Central memory CD8-positive, alpha-beta T cell (primary cell): ENCODE measurements around the gene PRTFDC1.
A peak's percentile ranks its signal among the peaks of the same experiment; 100 is the strongest.
"Not testable (repeated sequence)": the region's sequence is repeated elsewhere in the genome, so short reads cannot be mapped to it uniquely, and the experiment has no call there.

Experiments
- ATAC-seq: fragments of 150-1000 bp; cut with Tn5 transposase; replicated peaks from 2 replicates; pipeline ENCODE4 v1.10.0; 2022; ENCODE audit warnings: mild to moderate bottlenecking, moderate FRiP score, moderate number of reproducible peaks; ENCODE audit not compliant: poor library complexity, severe bottlenecking; ENCODE audit errors: extremely low read depth
- DNase-seq, 2 donors: peaks; one replicate each; pipeline ENCODE4 v3.0.0; 2021; ENCODE audit warnings: low spot score in 2 of 2
- H3K27ac Mint-ChIP-seq: one replicate; pipeline ENCODE4 v1.8.0; 2022; ENCODE audit warnings: low read depth, mild to moderate bottlenecking, moderate library complexity, mixed read lengths
- H3K27me3 Mint-ChIP-seq: one replicate; pipeline ENCODE4 v1.8.0; 2022; ENCODE audit warnings: mixed read lengths
- H3K36me3 Mint-ChIP-seq: one replicate; pipeline ENCODE4 v1.8.0; 2022; ENCODE audit warnings: mild to moderate bottlenecking, moderate library complexity, mixed read lengths; ENCODE audit not compliant: insufficient read depth
- H3K4me1 Mint-ChIP-seq: one replicate; pipeline ENCODE4 v1.8.0; 2022; ENCODE audit warnings: mixed read lengths
- H3K4me3 Mint-ChIP-seq: one replicate; pipeline ENCODE4 v1.8.0; 2022; ENCODE audit warnings: mild to moderate bottlenecking, moderate library complexity, mixed read lengths
- H3K9me3 Mint-ChIP-seq: one replicate; pipeline ENCODE4 v1.8.0; 2022; ENCODE audit warnings: mixed read lengths

Gene PRTFDC1

DNA sequence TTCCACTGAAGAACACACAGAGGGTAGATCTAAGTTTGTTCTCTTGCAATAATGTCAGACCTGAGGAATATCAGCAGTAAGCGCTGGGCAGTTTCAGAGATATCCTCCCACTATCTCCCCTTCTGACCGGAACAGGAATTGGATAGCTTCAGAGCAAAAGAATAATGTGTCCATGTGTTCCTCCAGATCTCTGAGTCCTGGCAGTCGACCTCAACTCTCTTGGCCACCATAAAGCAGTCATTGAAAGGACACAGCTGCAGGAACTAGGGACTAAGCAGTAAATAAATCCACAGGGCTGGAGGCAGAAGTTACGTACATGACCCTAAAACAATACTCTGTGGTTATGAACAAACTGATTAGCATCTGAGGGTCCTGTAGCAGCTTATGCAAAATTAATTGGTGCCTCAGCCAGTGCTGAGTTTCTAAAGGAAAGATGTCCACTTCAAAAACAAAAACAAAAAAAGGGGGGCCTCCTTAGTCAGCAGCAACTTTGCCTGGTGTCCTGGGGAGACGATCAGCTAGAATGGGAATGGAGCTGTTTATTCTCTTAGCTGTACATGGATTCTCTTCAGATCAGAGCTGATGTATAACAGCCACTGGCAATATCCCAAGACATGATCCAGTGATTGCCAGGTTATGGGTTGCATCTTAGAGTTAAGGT lies 6.4 kb upstream of the PRTFDC1 start:
- Mint-ChIP-seq H3K9me3 (no peaks in the 10 kb centered on the region), H3K4me1 (peaks cover 5% of the 10 kb centered on the region), H3K27ac (no peak overlapping the region), H3K27me3 (no peaks in the 10 kb centered on the region), H3K36me3 (no peaks in the 10 kb centered on the region), H3K4me3 (no peak overlapping the region)
- ATAC-seq (no peak), DNase-seq (no peak)

GRCh38 chr10:24958091-24958720 lies 5.8 kb upstream of the PRTFDC1 start:
- ATAC-seq = no peak
- Mint-ChIP-seq H3K4me3 (no peak overlapping the region), H3K36me3 (peaks cover 3% of the 10 kb centered on the region), H3K4me1 (peaks cover 12% of the 10 kb centered on the region), H3K27me3 (no peaks in the 10 kb centered on the region), H3K27ac (no peak overlapping the region), H3K9me3 (no peaks in the 10 kb centered on the region)
- DNase-seq = no peak

DNA sequence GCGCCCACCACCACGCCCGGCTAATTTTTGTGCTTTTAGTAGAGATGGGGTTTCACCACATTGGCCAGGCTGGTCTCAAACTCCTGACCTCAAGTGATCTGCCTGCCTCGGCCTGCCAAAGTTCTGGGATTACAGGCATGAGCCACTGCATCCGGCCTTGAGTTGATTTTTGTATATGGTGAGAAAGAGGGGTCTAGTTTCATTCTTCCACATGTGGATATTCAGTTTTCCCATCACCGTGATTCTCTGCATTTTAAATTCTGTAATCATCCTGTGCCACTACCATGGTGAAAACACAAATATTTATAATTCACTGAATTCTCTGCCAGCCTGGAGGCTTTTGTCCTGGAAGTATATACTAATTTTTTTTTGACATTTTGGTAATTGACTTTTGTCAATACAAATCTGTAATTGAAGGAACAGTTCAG lies 5.2 kb upstream of the PRTFDC1 start:
- H3K27me3 Mint-ChIP-seq, H3K4me3 Mint-ChIP-seq, H3K9me3 Mint-ChIP-seq, DNase-seq, H3K27ac Mint-ChIP-seq, H3K36me3 Mint-ChIP-seq, ATAC-seq: not testable (repeated sequence)
- H3K4me1 Mint-ChIP-seq = peaks cover 15% of the 10 kb centered on the region

DNA sequence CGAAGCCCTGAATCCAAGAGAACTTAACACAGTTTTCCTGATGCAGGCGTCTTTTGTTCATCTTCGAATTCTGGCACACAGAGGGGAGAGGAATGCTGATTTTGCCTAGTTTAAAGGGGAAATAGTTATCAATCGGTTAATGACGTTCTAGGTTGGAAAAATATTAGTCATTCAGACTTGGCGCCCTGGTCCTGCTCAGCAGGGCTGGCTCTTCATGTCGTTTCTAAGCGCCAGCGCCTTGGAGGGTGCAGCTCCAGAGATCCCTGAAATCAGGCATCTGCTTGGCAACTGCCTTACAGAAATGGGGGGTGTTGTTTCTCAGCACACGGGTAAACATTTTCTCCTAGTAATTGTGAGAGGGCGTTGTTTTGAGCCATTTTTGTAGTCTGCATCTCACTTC lies 1.3 kb upstream of the PRTFDC1 start:
- no peaks in the 10 kb centered on the region for H3K9me3 Mint-ChIP-seq

DNA sequence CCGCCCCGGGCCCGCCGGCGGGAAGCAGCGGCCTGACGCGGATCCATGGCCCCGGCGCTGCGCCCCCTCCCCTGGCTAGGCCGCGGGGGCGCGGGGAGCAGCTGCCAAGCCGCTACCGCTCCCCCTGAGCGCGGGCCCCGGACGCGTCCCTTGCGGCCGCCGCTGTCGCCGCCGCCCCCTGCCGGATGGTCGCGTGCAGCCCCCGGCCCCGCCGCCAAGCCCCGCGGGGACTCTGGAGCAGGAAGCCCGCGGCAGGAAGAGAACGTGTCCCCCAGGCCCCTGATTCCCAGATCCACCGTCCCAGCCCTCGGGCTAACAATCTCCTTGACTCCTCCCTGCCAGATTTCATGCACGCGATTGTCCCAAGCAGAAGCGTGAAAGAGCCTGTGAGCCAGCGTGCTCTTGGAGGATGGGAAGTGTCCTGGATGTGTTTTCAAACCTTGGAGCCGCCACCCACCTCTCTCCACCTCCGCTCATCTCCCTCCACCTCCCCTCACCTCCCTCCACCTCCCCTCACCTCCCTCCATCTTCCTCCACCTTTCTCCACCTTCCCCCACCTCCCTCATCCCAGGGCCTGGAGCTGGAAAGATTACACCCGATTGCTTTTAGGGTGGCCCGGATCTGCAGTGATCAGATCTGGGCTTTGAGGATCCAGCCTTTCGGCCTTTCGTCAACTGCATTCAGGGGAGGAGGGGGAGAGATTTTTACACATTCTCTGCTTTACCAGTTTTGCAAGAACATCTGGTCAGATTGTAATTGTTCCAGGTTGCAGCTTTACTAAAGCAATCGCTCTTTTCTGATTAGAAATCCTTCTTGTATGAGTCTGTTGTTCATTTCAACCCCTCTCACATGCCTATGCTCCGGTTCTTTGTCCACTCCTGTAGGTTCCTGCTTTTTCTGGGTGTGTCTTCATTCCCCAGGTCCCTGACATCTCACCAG lies 570 bp upstream of the PRTFDC1 start:
- DNase-seq = peak; percentile 28 to 44
- Mint-ChIP-seq H3K9me3 (no peaks in the 10 kb centered on the region), H3K4me1 (peaks cover 35% of the 10 kb centered on the region), H3K36me3 (peaks cover 4% of the 10 kb centered on the region), H3K27ac (peak overlapping the region; percentile 90), H3K4me3 (peak overlapping the region; percentile 84), H3K27me3 (no peaks in the 10 kb centered on the region)
- ATAC-seq = peak; percentile 73

More for the DNA sequence above, 1.3 kb upstream of the PRTFDC1 start:
- Mint-ChIP-seq H3K27ac (peak overlapping the region; percentile 65), H3K27me3 (no peaks in the 10 kb centered on the region), H3K4me3 (peak overlapping the region; percentile 84), H3K36me3 (peaks cover 4% of the 10 kb centered on the region), H3K4me1 (peaks cover 28% of the 10 kb centered on the region)
- ATAC-seq (no peak), DNase-seq (no peak)

- no peaks in the 10 kb centered on the region for H3K9me3 Mint-ChIP-seq
- peak overlapping the region; percentile 90 for H3K27ac Mint-ChIP-seq
- H3K36me3 Mint-ChIP-seq = peaks cover 4% of the 10 kb centered on the region
- H3K4me3 Mint-ChIP-seq = peak overlapping the region; percentile 84
- ATAC-seq = peak; percentile 29
- no peaks in the 10 kb centered on the region for H3K27me3 Mint-ChIP-seq
- no peak for DNase-seq
- peaks cover 37% of the 10 kb centered on the region for H3K4me1 Mint-ChIP-seq
Observed at GRCh38 chr10:24951201-24952142, 934 bp downstream of the PRTFDC1 start.

DNA sequence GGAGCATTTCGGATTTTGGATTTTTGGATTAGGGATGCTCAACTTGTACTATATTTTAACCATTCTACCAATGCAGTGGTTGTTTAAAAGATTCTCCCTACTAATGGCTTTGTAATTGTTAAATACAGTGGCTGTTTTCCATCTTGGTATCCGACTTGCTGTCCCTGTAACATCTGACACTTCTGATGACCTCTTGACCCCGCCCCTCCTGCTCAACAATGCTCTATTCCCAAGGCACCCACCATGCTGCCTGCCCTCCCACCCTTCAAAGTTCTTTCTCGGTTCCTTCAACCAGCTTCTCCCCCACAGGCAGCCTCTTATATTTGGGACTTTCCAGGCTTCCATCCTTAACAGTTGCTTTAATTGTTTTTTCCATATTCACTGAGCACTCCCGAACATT lies 2.0 kb downstream of the PRTFDC1 start:
- no peaks in the 10 kb centered on the region for H3K9me3 Mint-ChIP-seq
- peaks cover 4% of the 10 kb centered on the region for H3K36me3 Mint-ChIP-seq
- no peak overlapping the region for H3K4me3 Mint-ChIP-seq
- H3K27me3 Mint-ChIP-seq = no peaks in the 10 kb centered on the region
- H3K4me1 Mint-ChIP-seq = peaks cover 37% of the 10 kb centered on the region
- DNase-seq = no peak
- no peak for ATAC-seq
- no peak overlapping the region for H3K27ac Mint-ChIP-seq

DNA sequence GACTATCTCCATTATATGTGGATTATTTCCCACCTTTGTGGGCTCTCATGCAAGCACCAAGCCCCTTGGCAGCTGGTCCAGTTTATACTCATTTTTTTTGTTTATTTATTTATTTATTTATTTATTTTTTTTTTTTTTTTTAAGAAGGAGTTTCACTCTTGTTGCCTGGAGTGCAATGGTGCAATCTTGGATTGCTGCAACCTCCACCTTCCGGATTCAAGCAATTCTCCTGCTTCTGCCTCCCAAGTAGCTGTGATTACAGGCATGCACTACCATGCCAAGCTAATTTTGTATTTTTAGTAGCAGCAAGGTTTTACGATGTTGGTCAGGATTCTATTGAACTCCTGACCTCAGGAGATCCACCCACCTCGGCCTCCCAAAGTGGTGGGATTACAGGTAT lies 2.8 kb downstream of the PRTFDC1 start:
- H3K4me1 Mint-ChIP-seq = peaks cover 43% of the 10 kb centered on the region
- no peaks in the 10 kb centered on the region for H3K27me3 Mint-ChIP-seq
- no peak for ATAC-seq
- H3K27ac Mint-ChIP-seq = no peak overlapping the region
- no peaks in the 10 kb centered on the region for H3K9me3 Mint-ChIP-seq
- H3K4me3 Mint-ChIP-seq = no peak overlapping the region
- H3K36me3 Mint-ChIP-seq = peaks cover 4% of the 10 kb centered on the region
- DNase-seq = no peak

DNA sequence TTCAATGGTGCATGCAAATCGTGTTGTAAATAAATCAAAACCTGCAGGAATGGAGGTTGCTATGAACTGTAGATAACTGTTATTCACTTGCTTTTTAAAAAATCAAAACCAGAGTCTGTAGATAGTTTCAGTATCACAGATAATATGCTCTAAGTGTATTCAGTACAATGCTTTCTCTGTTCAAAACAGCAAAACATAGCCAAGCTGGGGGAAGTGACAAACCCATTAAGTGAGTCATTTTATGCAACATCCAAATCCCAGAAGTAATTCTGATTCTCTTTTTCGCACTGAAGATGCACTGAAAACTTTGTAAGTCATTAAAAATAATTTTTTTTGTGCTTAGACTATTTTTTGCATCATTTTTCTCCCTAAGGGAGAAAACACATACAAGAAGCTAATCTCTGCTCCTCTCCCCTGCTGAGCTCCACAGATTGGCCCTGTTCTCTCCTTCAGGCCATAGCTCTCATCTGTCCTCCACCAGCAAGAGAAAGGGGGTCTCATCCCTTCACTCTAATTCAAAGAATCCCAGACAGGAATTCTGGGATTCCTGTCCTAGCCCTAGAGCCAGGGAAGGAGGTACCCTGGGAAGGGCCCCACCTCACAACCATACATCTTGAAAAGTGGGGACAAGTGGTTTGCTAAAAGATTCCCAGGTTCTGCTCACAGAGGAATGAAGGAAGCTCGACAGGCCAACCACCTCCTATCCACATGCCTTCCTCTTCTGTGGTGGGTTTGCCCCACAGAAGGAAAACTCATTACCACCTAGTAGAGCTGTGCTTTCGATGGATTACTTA lies 4.9 kb downstream of the PRTFDC1 start:
- Mint-ChIP-seq H3K27ac (peak overlapping the region; percentile 5), H3K4me3 (no peak overlapping the region), H3K4me1 (peaks cover 28% of the 10 kb centered on the region), H3K36me3 (no peaks in the 10 kb centered on the region), H3K9me3 (no peaks in the 10 kb centered on the region), H3K27me3 (no peaks in the 10 kb centered on the region)
- DNase-seq (no peak), ATAC-seq (no peak)

- H3K27me3 Mint-ChIP-seq = no peaks in the 10 kb centered on the region
- ATAC-seq = no peak
- H3K9me3 Mint-ChIP-seq = no peaks in the 10 kb centered on the region
- H3K4me3 Mint-ChIP-seq = no peak overlapping the region
- no peaks in the 10 kb centered on the region for H3K36me3 Mint-ChIP-seq
- no peak for DNase-seq
- peaks cover 17% of the 10 kb centered on the region for H3K4me1 Mint-ChIP-seq
- H3K27ac Mint-ChIP-seq = no peak overlapping the region
Observed at GRCh38 chr10:24944512-24945255, 7.7 kb downstream of the PRTFDC1 start.

GRCh38 chr10:24938525-24938924 lies 13.9 kb downstream of the PRTFDC1 start:
- no peak for ATAC-seq
- H3K4me3 Mint-ChIP-seq = no peak overlapping the region
- no peak overlapping the region for H3K27ac Mint-ChIP-seq
- peaks cover 12% of the 10 kb centered on the region for H3K4me1 Mint-ChIP-seq
- no peaks in the 10 kb centered on the region for H3K9me3 Mint-ChIP-seq
- no peaks in the 10 kb centered on the region for H3K27me3 Mint-ChIP-seq
- no peak for DNase-seq
- H3K36me3 Mint-ChIP-seq = no peaks in the 10 kb centered on the region
